ENCODE results near the gene HSPE1.
"Not testable (repeated sequence)": the region's sequence is repeated elsewhere in the genome, so short reads cannot be mapped to it uniquely, and the experiment has no call there.

The HSPE1 gene

GRCh38 chr2:197515315-197515738 lies 15.1 kb downstream of the HSPE1 start:
- Histone ChIP-seq H3K4me1 (ENCODE audit: control insufficient read depth, insufficient read depth, low read length) (peaks cover 12% of the 10 kb centered on the region), H3K9me3 (ENCODE audit: control insufficient read depth, low read length) (no peaks in the 10 kb centered on the region), H3K27me3 (ENCODE audit: control insufficient read depth, insufficient read depth, low read length, poor library complexity, severe bottlenecking) (no peaks in the 10 kb centered on the region), H3K4me3 (ENCODE audit: insufficient read depth, low read depth, low read length) (peak overlapping the region; percentile 84), H3K36me3 (ENCODE audit: control insufficient read depth, insufficient read depth, low read length) (no peaks in the 10 kb centered on the region), H3K27ac (ENCODE audit: insufficient read depth, low read depth, low read length, poor library complexity, severe bottlenecking) (peak overlapping the region; percentile 74)
- WGBS, 2 experiments: 20 to 21% methylated on average over 16 of the region's 16 CpGs

DNA sequence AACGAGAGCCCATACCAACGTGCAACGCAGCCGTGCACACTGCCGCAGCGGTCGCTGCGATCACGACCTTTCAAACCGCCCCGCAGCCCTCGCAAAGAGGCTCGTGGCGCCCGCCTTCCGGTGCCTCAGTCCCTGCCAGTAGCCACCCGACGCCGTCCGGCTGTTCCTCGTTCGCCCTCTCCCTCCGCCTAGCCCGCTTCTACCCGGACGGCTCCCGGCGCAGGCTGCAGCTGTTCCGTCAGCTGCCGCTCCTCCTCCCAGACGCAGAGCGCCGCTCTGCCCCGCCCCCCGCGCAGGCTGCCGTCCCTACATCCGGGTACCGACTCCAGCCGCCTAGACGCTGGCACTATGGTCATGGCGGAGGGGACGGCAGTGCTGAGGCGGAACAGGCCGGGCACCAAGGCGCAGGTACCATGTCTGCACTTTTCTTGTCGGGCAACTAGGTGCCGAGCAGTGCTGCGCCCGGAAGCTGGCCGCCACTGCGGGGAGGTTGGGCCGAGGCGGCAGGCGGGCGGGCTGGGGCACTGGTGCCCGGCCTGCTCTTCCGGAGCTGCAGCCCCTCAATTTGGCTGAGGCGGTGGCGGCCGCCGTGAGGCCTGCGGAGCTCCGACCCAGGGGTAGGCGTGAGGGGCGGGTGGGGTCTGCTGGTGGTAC lies 15.7 kb downstream of the HSPE1 start, which contains the start of gene MOB4:
Gene MOB4 (plus strand): TSS at position 328 of the 654 bp plus-strand sequence. CDS start 21 bp downstream, at position 349.
- H3K4me3 ChIP-seq (ENCODE audit: insufficient read depth, low read depth, low read length): peak within 1 kb of the TSS; percentile 84

GRCh38 chr2:197516393-197516761 lies 16.2 kb downstream of the HSPE1 start:
- H3K36me3 ChIP-seq (ENCODE audit: control insufficient read depth, insufficient read depth, low read length): no peaks in the 10 kb centered on the region
- H3K27ac ChIP-seq (ENCODE audit: insufficient read depth, low read depth, low read length, poor library complexity, severe bottlenecking): peak overlapping the region; percentile 57
- no peaks in the 10 kb centered on the region for H3K9me3 ChIP-seq (ENCODE audit: control insufficient read depth, low read length)
- peak overlapping the region; percentile 84 for H3K4me3 ChIP-seq (ENCODE audit: insufficient read depth, low read depth, low read length)
- 0 to 1% methylated on average over 17 of the region's 17 CpGs for WGBS, 2 experiments
- peaks cover 12% of the 10 kb centered on the region for H3K4me1 ChIP-seq (ENCODE audit: control insufficient read depth, insufficient read depth, low read length)
- H3K27me3 ChIP-seq (ENCODE audit: control insufficient read depth, insufficient read depth, low read length, poor library complexity, severe bottlenecking): no peaks in the 10 kb centered on the region

More for the DNA sequence above, 15.7 kb downstream of the HSPE1 start, which contains the start of gene MOB4:
- WGBS, 2 experiments: 0 to 1% methylated on average over 66 of the region's 66 CpGs
- Histone ChIP-seq H3K27me3 (ENCODE audit: control insufficient read depth, insufficient read depth, low read length, poor library complexity, severe bottlenecking) (no peaks in the 10 kb centered on the region), H3K27ac (ENCODE audit: insufficient read depth, low read depth, low read length, poor library complexity, severe bottlenecking) (peak within 1 kb of the TSS; percentile 74), H3K4me1 (ENCODE audit: control insufficient read depth, insufficient read depth, low read length) (peaks cover 12% of the 10 kb centered on the region), H3K9me3 (ENCODE audit: control insufficient read depth, low read length) (no peaks in the 10 kb centered on the region), H3K36me3 (ENCODE audit: control insufficient read depth, insufficient read depth, low read length) (no peaks in the 10 kb centered on the region)

GRCh38 chr2:197517150-197517549 lies 17.0 kb downstream of the HSPE1 start:
- 90 to 96% methylated on average over 2 of the region's 2 CpGs for whole genome bisulfite sequencing, 2 experiments

GRCh38 chr2:197538412-197538811 lies 38.2 kb downstream of the HSPE1 start:
- no peaks in the 10 kb centered on the region for H3K27me3 ChIP-seq (ENCODE audit: control insufficient read depth, insufficient read depth, low read length, poor library complexity, severe bottlenecking)
- peaks cover 8% of the 10 kb centered on the region for H3K36me3 ChIP-seq (ENCODE audit: control insufficient read depth, insufficient read depth, low read length)
- WGBS, 2 experiments: 100% methylated on average over 2 of the region's 2 CpGs
- H3K4me1 ChIP-seq (ENCODE audit: control insufficient read depth, insufficient read depth, low read length): no peaks in the 10 kb centered on the region
- no peak overlapping the region for H3K4me3 ChIP-seq (ENCODE audit: insufficient read depth, low read depth, low read length)
- H3K9me3 ChIP-seq (ENCODE audit: control insufficient read depth, low read length): no peaks in the 10 kb centered on the region
- no peak overlapping the region for H3K27ac ChIP-seq (ENCODE audit: insufficient read depth, low read depth, low read length, poor library complexity, severe bottlenecking)

More at GRCh38 chr2:197517150-197517549, 17.0 kb downstream of the HSPE1 start:
- Histone ChIP-seq H3K4me1 (ENCODE audit: control insufficient read depth, insufficient read depth, low read length) (peaks cover 12% of the 10 kb centered on the region), H3K9me3 (ENCODE audit: control insufficient read depth, low read length) (no peaks in the 10 kb centered on the region), H3K4me3 (ENCODE audit: insufficient read depth, low read depth, low read length) (peak overlapping the region; percentile 84), H3K36me3 (ENCODE audit: control insufficient read depth, insufficient read depth, low read length) (no peaks in the 10 kb centered on the region), H3K27ac (ENCODE audit: insufficient read depth, low read depth, low read length, poor library complexity, severe bottlenecking) (no peak overlapping the region), H3K27me3 (ENCODE audit: control insufficient read depth, insufficient read depth, low read length, poor library complexity, severe bottlenecking) (no peaks in the 10 kb centered on the region)

- H3K9me3 ChIP-seq (ENCODE audit: control insufficient read depth, low read length): no peaks in the 10 kb centered on the region
- H3K36me3 ChIP-seq (ENCODE audit: control insufficient read depth, insufficient read depth, low read length): peaks cover 17% of the 10 kb centered on the region
- H3K27me3 ChIP-seq (ENCODE audit: control insufficient read depth, insufficient read depth, low read length, poor library complexity, severe bottlenecking): no peaks in the 10 kb centered on the region
- 90% methylated on average over 1 of the region's 1 CpG; no CpG with 5 or more reads in 1 of the 2 experiments for WGBS, 2 experiments
- no peak overlapping the region for H3K4me3 ChIP-seq (ENCODE audit: insufficient read depth, low read depth, low read length)
- H3K4me1 ChIP-seq (ENCODE audit: control insufficient read depth, insufficient read depth, low read length): no peaks in the 10 kb centered on the region
- no peak overlapping the region for H3K27ac ChIP-seq (ENCODE audit: insufficient read depth, low read depth, low read length, poor library complexity, severe bottlenecking)
Observed at GRCh38 chr2:197539734-197540133, 39.6 kb downstream of the HSPE1 start.

- 100% methylated on average over 3 of the region's 3 CpGs; no CpG with 5 or more reads in 1 of the 2 experiments for WGBS, 2 experiments
- no peaks in the 10 kb centered on the region for H3K4me1 ChIP-seq (ENCODE audit: control insufficient read depth, insufficient read depth, low read length)
- H3K27ac ChIP-seq (ENCODE audit: insufficient read depth, low read depth, low read length, poor library complexity, severe bottlenecking): no peak overlapping the region
- H3K9me3 ChIP-seq (ENCODE audit: control insufficient read depth, low read length): no peaks in the 10 kb centered on the region
- H3K27me3 ChIP-seq (ENCODE audit: control insufficient read depth, insufficient read depth, low read length, poor library complexity, severe bottlenecking): no peaks in the 10 kb centered on the region
- peaks cover 13% of the 10 kb centered on the region for H3K36me3 ChIP-seq (ENCODE audit: control insufficient read depth, insufficient read depth, low read length)
- no peak overlapping the region for H3K4me3 ChIP-seq (ENCODE audit: insufficient read depth, low read depth, low read length)
Observed at GRCh38 chr2:197543206-197543605, 43.0 kb downstream of the HSPE1 start.

GRCh38 chr2:197547163-197547900 lies 47.2 kb downstream of the HSPE1 start:
- Histone ChIP-seq H3K9me3 (ENCODE audit: control insufficient read depth, low read length) (no peaks in the 10 kb centered on the region), H3K4me3 (ENCODE audit: insufficient read depth, low read depth, low read length) (no peak overlapping the region), H3K27ac (ENCODE audit: insufficient read depth, low read depth, low read length, poor library complexity, severe bottlenecking) (no peak overlapping the region), H3K4me1 (ENCODE audit: control insufficient read depth, insufficient read depth, low read length) (no peaks in the 10 kb centered on the region), H3K36me3 (ENCODE audit: control insufficient read depth, insufficient read depth, low read length) (peaks cover 16% of the 10 kb centered on the region), H3K27me3 (ENCODE audit: control insufficient read depth, insufficient read depth, low read length, poor library complexity, severe bottlenecking) (no peaks in the 10 kb centered on the region)
- WGBS, 2 experiments: 91 to 94% methylated on average over 5 of the region's 5 CpGs

GRCh38 chr2:197548582-197548981 lies 48.4 kb downstream of the HSPE1 start:
- no peaks in the 10 kb centered on the region for H3K27me3 ChIP-seq (ENCODE audit: control insufficient read depth, insufficient read depth, low read length, poor library complexity, severe bottlenecking)
- no peak overlapping the region for H3K4me3 ChIP-seq (ENCODE audit: insufficient read depth, low read depth, low read length)
- no peaks in the 10 kb centered on the region for H3K9me3 ChIP-seq (ENCODE audit: control insufficient read depth, low read length)
- no peak overlapping the region for H3K27ac ChIP-seq (ENCODE audit: insufficient read depth, low read depth, low read length, poor library complexity, severe bottlenecking)
- 96% methylated on average over 4 of the region's 5 CpGs for WGBS, 2 experiments
- H3K4me1 ChIP-seq (ENCODE audit: control insufficient read depth, insufficient read depth, low read length): no peaks in the 10 kb centered on the region
- peaks cover 10% of the 10 kb centered on the region for H3K36me3 ChIP-seq (ENCODE audit: control insufficient read depth, insufficient read depth, low read length)

- H3K27ac ChIP-seq (ENCODE audit: insufficient read depth, low read depth, low read length, poor library complexity, severe bottlenecking); H3K27me3 ChIP-seq (ENCODE audit: control insufficient read depth, insufficient read depth, low read length, poor library complexity, severe bottlenecking); H3K4me3 ChIP-seq (ENCODE audit: insufficient read depth, low read depth, low read length); H3K4me1 ChIP-seq (ENCODE audit: control insufficient read depth, insufficient read depth, low read length); H3K36me3 ChIP-seq (ENCODE audit: control insufficient read depth, insufficient read depth, low read length); H3K9me3 ChIP-seq (ENCODE audit: control insufficient read depth, low read length): not testable (repeated sequence)
- 95 to 98% methylated on average over 2 of the region's 2 CpGs for WGBS, 2 experiments
Observed at GRCh38 chr2:197551260-197551659, 51.1 kb downstream of the HSPE1 start.

Measured in ectodermal cell (in vitro differentiated cells).